Measurements from ENCODE around the gene RB1.
"Not testable (repeated sequence)": the region's sequence is repeated elsewhere in the genome, so short reads cannot be mapped to it uniquely, and the experiment has no call there.

The RB1 gene

GRCh38 chr13:48415516-48415915, 112.0 kb downstream of the RB1 start:
- no peak for TF ChIP-seq CTCF (conservative IDR thresholded peaks at IDR 0.05; ENCODE audit: control insufficient read depth, insufficient read depth, low read depth, low read length)
- no peak overlapping the region for H3K4me3 ChIP-seq (ENCODE audit: control insufficient read depth, low read depth, low read length)
- DNase-seq (ENCODE audit: low read depth): no peak

- not testable (repeated sequence) for H3K4me3 ChIP-seq (ENCODE audit: control insufficient read depth, low read depth, low read length); DNase-seq (ENCODE audit: low read depth)
These were observed 118.5 kb downstream of the RB1 start for GRCh38 chr13:48422003-48422402.

- H3K4me3 ChIP-seq (ENCODE audit: control insufficient read depth, low read depth, low read length): no peak overlapping the region
- DNase-seq (ENCODE audit: low read depth): no peak
- no peak for TF ChIP-seq CTCF (conservative IDR thresholded peaks at IDR 0.05; ENCODE audit: control insufficient read depth, insufficient read depth, low read depth, low read length)
These were observed 120.7 kb downstream of the RB1 start for GRCh38 chr13:48424212-48424611.

GRCh38 chr13:48426052-48426451, 122.5 kb downstream of the RB1 start:
- DNase-seq (ENCODE audit: low read depth): no peak
- no peak for TF ChIP-seq CTCF (conservative IDR thresholded peaks at IDR 0.05; ENCODE audit: control insufficient read depth, insufficient read depth, low read depth, low read length)

GRCh38 chr13:48426755-48427298, 123.3 kb downstream of the RB1 start:
- DNase-seq (ENCODE audit: low read depth); H3K4me3 ChIP-seq (ENCODE audit: control insufficient read depth, low read depth, low read length): not testable (repeated sequence)

More at GRCh38 chr13:48426052-48426451, 122.5 kb downstream of the RB1 start:
- no peak overlapping the region for H3K4me3 ChIP-seq (ENCODE audit: control insufficient read depth, low read depth, low read length)

- DNase-seq (ENCODE audit: low read depth): no peak
- no peak for TF ChIP-seq CTCF (conservative IDR thresholded peaks at IDR 0.05; ENCODE audit: control insufficient read depth, insufficient read depth, low read depth, low read length)
- H3K4me3 ChIP-seq (ENCODE audit: control insufficient read depth, low read depth, low read length): no peak overlapping the region
These were observed 125.5 kb downstream of the RB1 start for GRCh38 chr13:48429036-48429435.

GRCh38 chr13:48429886-48430285, 126.3 kb downstream of the RB1 start:
- H3K4me3 ChIP-seq (ENCODE audit: control insufficient read depth, low read depth, low read length): no peak overlapping the region
- no peak for TF ChIP-seq CTCF (conservative IDR thresholded peaks at IDR 0.05; ENCODE audit: control insufficient read depth, insufficient read depth, low read depth, low read length)

GRCh38 chr13:48431431-48431830, 127.9 kb downstream of the RB1 start:
- TF ChIP-seq CTCF (conservative IDR thresholded peaks at IDR 0.05; ENCODE audit: control insufficient read depth, insufficient read depth, low read depth, low read length): no peak
- no peak overlapping the region for H3K4me3 ChIP-seq (ENCODE audit: control insufficient read depth, low read depth, low read length)
- no peak for DNase-seq (ENCODE audit: low read depth)

More at GRCh38 chr13:48429886-48430285, 126.3 kb downstream of the RB1 start:
- no peak for DNase-seq (ENCODE audit: low read depth)

Data from fibroblast of mammary gland (primary cell).